ENCODE results near the gene AGBL5. TPM values are rescaled to one million over a fixed set of nuclear protein-coding genes. Genes with fewer than 3 reads are reported as not detected.

The AGBL5 gene
- total and polyA plus RNA-seq, 2 of the 13 experiments (the other 11 are each of a cell fraction or from before 2014, with no cell fraction given), result 55.9 to 73.3 TPM

DNA sequence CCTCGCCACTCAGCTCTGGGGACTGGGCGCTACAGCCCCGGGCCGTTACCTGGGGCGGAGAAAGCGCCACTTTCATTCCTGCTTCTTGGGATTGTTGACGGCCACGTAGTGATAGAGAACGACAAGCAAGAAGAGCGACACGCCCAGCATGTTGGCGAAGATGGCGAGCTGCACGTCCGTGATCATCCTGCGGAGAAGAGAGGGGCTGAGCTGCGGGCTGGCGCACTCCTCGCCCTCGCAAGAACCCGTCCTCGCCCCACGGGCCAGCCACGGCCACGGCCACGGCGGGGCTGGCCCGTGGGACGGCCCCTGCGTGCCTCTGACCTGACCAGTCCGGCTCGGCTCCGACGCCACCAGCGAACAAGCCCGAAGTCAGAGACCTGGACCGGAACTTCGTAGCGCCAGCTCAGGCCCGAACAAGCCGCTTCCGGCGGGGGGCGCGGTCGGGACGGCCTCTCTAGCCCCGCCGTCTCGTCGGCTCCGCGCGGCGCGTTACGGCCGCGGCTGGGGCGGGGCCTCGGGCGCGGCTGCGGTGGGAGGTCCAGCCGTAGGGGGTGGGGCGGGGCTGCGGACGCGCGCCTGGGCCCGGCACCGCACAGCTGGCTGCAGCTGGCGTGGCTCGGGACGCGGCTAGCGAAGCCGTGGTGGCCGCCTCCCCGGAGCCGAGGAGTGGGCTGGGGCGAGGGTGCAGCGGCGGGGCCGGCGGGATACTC lies 20.0 kb downstream of the AGBL5 start, which contains the start of gene OST4 (continued):
- TF ChIP-seq, protein P1, sequence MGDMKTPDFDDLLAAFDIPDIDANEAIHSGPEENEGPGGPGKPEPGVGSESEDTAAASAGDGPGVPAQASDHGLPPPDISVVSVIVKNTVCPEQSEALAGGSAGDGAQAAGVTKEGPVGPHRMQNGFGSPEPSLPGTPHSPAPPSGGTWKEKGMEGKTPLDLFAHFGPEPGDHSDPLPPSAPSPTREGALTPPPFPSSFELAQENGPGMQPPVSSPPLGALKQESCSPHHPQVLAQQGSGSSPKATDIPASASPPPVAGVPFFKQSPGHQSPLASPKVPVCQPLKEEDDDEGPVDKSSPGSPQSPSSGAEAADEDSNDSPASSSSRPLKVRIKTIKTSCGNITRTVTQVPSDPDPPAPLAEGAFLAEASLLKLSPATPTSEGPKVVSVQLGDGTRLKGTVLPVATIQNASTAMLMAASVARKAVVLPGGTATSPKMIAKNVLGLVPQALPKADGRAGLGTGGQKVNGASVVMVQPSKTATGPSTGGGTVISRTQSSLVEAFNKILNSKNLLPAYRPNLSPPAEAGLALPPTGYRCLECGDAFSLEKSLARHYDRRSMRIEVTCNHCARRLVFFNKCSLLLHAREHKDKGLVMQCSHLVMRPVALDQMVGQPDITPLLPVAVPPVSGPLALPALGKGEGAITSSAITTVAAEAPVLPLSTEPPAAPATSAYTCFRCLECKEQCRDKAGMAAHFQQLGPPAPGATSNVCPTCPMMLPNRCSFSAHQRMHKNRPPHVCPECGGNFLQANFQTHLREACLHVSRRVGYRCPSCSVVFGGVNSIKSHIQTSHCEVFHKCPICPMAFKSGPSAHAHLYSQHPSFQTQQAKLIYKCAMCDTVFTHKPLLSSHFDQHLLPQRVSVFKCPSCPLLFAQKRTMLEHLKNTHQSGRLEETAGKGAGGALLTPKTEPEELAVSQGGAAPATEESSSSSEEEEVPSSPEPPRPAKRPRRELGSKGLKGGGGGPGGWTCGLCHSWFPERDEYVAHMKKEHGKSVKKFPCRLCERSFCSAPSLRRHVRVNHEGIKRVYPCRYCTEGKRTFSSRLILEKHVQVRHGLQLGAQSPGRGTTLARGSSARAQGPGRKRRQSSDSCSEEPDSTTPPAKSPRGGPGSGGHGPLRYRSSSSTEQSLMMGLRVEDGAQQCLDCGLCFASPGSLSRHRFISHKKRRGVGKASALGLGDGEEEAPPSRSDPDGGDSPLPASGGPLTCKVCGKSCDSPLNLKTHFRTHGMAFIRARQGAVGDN (CRISPR knock-in tag; IDR thresholded peaks at IDR 0.05), result peak; percentile 86
- peak; percentile 60 for TF ChIP-seq SP5 (CRISPR knock-in tag; IDR thresholded peaks at IDR 0.05; ENCODE audit: borderline replicate concordance, low read depth)
- TF ChIP-seq ZNF749 (CRISPR knock-in tag; IDR thresholded peaks at IDR 0.05; ENCODE audit: borderline replicate concordance), result 0 out of 2 replicates have a peak, but pooled peaks have one; percentile 39
- no peak for TF ChIP-seq SNRNP70 (IDR thresholded peaks at IDR 0.05; ENCODE audit: low read depth, low read length)
- peak in 1 of 2 experiments; percentile 45; a peak in 1 of 4 replicates for TF ChIP-seq EP300 (IDR thresholded peaks at IDR 0.05; ENCODE audit: low read depth in 2 of 2, low read length in 2 of 2)
- no peak for TF ChIP-seq EP300 (CRISPR knock-in tag; IDR thresholded peaks at IDR 0.05; ENCODE audit: borderline replicate concordance)
- peak; percentile 55; the same call in 1 of the 2 replicates for TF ChIP-seq ZBTB38 (CRISPR knock-in tag; IDR thresholded peaks at IDR 0.05)
- TF ChIP-seq, protein P2, sequence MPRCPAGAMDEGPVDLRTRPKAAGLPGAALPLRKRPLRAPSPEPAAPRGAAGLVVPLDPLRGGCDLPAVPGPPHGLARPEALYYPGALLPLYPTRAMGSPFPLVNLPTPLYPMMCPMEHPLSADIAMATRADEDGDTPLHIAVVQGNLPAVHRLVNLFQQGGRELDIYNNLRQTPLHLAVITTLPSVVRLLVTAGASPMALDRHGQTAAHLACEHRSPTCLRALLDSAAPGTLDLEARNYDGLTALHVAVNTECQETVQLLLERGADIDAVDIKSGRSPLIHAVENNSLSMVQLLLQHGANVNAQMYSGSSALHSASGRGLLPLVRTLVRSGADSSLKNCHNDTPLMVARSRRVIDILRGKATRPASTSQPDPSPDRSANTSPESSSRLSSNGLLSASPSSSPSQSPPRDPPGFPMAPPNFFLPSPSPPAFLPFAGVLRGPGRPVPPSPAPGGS (CRISPR knock-in tag; IDR thresholded peaks at IDR 0.05), result peak; percentile 64
- no peak for TF ChIP-seq ZNF589 (CRISPR knock-in tag; conservative IDR thresholded peaks at IDR 0.05)
- peak; percentile 93 to 97 for TF ChIP-seq POLR2A (IDR thresholded peaks at IDR 0.05; ENCODE audit: insufficient read depth in 1 of 2, low read depth in 2 of 2, low read length in 2 of 2)
- TF ChIP-seq, protein P3, sequence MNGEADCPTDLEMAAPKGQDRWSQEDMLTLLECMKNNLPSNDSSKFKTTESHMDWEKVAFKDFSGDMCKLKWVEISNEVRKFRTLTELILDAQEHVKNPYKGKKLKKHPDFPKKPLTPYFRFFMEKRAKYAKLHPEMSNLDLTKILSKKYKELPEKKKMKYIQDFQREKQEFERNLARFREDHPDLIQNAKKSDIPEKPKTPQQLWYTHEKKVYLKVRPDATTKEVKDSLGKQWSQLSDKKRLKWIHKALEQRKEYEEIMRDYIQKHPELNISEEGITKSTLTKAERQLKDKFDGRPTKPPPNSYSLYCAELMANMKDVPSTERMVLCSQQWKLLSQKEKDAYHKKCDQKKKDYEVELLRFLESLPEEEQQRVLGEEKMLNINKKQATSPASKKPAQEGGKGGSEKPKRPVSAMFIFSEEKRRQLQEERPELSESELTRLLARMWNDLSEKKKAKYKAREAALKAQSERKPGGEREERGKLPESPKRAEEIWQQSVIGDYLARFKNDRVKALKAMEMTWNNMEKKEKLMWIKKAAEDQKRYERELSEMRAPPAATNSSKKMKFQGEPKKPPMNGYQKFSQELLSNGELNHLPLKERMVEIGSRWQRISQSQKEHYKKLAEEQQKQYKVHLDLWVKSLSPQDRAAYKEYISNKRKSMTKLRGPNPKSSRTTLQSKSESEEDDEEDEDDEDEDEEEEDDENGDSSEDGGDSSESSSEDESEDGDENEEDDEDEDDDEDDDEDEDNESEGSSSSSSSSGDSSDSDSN (CRISPR knock-in tag; IDR thresholded peaks at IDR 0.05), result peak; percentile 56
- TF ChIP-seq ZBTB1 (CRISPR knock-in tag; IDR thresholded peaks at IDR 0.05; ENCODE audit: borderline replicate concordance), result no peak
- TF ChIP-seq ZNF501 (CRISPR knock-in tag; IDR thresholded peaks at IDR 0.05), result peak; percentile 75; the same call in 1 of the 2 replicates
- peak; percentile 83; the same call in 1 of the 2 replicates for TF ChIP-seq SAFB2 (CRISPR knock-in tag; IDR thresholded peaks at IDR 0.05; ENCODE audit: borderline replicate concordance, low read depth)
- TF ChIP-seq, protein P4, sequence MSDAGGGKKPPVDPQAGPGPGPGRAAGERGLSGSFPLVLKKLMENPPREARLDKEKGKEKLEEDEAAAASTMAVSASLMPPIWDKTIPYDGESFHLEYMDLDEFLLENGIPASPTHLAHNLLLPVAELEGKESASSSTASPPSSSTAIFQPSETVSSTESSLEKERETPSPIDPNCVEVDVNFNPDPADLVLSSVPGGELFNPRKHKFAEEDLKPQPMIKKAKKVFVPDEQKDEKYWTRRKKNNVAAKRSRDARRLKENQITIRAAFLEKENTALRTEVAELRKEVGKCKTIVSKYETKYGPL (CRISPR knock-in tag; IDR thresholded peaks at IDR 0.05), result no peak
- no peak for TF ChIP-seq RAD51 (IDR thresholded peaks at IDR 0.05; ENCODE audit: borderline replicate concordance)
- TF ChIP-seq ZNF543 (CRISPR knock-in tag; IDR thresholded peaks at IDR 0.05), result no peak
- no peak for TF ChIP-seq SOX6 (IDR thresholded peaks at IDR 0.05)
- TF ChIP-seq SOX6 (CRISPR knock-in tag; IDR thresholded peaks at IDR 0.05), result peak; percentile 59; the same call in 1 of the 2 replicates

Measured in HepG2 (cell line).